Measurements from ENCODE around the gene SLX4IP.

SLX4IP gene

DNA sequence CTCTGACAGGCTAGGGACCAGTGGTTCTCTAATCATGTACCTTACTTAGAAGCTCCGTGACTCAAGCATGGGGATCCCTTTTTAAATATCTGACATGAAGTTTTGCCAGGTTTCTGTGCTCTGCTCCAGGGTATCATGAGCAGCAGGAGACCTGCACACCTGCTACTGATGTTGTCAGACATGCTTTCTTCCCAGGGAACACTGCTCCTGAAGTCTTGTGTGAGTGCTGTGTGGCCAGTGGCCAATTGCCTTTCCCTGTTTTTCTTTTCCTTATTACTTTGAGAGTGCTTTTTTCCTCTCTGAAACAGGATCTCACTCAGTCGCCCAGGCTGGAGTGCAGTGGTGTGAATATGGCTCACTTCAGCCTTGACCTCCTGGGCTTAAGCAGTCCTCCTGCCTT is 26.4 kb downstream of the SLX4IP start:
- no peak overlapping the region for H3K4me3 ChIP-seq (ENCODE audit: low read depth, low read length)
- no peak for DNase-seq (ENCODE audit: low read depth)

DNA sequence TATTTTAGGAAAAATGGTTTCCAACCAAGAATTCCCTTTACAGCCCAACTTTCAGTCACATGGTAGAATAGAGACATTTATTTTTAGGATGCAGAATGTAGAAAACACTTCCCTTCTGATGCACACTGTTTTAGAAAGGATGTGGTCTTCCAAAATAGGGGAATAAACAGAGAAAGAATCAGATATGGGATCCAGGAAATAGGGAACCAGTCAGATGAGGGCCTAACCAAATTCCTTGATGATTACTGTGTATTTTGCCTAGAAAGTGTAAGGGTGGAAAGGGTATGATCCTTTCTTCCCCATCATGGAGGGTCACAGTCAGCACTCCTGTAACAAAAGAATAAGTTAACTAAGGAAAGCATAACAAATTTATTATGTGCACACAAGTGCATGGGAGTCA is 27.4 kb downstream of the SLX4IP start:
- H3K4me3 ChIP-seq (ENCODE audit: low read depth, low read length): no peak overlapping the region
- no peak for DNase-seq (ENCODE audit: low read depth)

DNA sequence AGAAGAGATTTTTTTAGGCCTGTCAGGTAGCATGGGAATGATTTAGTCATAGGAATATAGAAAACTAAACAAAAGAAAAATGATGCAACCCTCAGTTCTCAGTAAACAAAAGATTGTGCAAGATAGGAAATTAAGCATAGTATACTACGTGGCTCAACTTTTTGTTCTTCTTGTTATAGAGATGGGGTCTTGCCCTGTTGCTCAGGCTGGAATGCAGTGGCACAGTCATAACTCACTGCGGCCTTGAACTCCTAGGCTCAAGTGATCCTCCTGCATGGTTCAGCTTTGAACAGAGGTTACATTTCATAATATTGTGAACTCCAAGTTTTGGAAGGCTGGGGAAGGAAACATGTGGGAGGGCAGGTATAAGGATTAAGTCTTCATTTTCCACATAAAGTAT is 28.5 kb downstream of the SLX4IP start:
- no peak overlapping the region for H3K4me3 ChIP-seq (ENCODE audit: low read depth, low read length)
- DNase-seq (ENCODE audit: low read depth): no peak

DNA sequence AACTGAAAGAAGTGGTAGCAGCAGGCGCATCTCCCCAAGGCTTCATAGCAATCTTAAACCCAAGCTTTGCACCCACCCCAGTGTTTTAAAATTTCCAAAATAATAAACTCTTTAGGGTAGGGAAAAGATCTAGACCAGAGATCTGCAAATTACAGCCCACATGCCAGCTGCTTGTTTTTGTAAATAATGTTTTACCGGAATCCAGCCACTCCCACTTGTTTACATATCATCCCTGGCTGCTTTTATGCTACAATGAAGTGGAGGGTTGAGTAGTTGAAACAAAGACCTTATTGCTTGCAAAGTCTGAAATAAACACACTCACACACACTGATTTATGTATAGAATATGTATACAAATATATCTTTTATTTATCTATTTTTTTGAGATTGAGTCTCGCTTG is 30.0 kb downstream of the SLX4IP start:
- H3K4me3 ChIP-seq (ENCODE audit: low read depth, low read length): no peak overlapping the region
- DNase-seq (ENCODE audit: low read depth): no peak

DNA sequence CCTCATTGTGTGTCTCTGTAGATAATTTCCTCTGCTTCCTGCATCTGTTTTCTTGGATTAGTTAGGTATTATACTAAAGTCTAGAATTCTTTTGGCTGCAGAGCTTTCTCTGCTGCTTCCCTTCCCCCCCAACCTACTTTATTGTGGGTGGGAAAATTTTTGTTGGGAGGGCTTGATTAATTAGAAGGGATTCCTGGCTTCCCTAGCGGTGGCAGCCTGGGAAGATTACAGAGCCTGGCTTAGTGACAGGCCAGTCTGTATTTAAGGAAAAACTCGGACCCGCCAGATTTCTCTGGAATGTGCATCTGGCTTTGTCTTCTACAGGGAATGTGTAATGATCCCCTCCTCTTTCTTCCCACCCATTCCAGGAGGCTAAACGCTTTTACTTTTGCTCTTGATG is 31.2 kb downstream of the SLX4IP start:
- no peak overlapping the region for H3K4me3 ChIP-seq (ENCODE audit: low read depth, low read length)
- no peak for DNase-seq (ENCODE audit: low read depth)

DNA sequence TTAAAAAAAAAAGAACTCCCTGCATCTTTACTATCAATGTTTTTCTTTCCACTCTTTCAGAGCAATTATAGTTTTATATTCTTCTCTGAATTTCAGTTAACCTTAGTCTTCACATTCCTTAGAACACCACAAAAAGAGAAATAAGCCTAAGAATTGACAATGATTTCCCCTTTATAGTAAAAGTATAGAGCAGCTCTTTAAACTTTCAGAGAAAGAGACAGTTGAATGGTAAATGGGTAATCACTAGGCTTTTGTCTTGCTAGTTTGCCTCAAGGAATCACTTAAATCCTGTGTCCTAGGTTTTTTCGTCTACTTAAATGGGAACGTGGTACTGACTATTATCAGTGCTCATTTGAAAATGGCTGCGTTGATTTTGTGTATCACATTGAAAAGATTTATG is 31.8 kb downstream of the SLX4IP start:
- no peak for DNase-seq (ENCODE audit: low read depth)
- H3K4me3 ChIP-seq (ENCODE audit: low read depth, low read length): no peak overlapping the region

DNA sequence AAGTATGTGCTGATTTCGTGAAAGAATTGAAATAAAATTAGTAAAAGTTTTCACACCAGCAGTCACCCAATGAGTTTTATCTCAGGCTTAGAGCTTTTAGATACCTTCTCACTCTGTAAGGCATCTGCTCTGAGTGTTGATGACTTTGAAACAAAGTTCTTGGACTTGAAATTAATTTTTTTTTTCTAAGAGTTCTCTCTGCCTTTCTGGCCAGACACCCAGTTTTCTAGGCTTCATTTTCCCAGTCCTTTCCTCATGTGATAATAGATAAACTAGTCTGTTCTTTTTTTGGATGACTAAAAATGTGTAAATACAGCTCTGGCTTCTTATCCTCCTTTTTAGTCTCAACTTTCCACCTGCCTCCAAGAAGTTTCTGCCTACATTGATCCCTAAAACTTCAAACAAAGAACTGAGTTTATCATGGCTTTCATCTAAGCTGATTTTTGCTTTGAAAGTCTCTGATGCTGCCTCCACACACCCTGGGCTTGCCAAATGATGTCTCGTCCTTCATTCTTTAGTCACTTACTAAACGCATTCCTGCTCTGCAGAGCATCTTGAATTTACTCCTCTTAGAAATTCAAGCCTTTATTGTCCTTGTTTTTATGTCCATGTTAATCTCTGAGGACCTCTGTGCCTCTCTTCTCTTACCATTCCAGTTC is 32.7 kb downstream of the SLX4IP start:
- no peak overlapping the region for H3K4me3 ChIP-seq (ENCODE audit: low read depth, low read length)
- no peak for DNase-seq (ENCODE audit: low read depth)

DNA sequence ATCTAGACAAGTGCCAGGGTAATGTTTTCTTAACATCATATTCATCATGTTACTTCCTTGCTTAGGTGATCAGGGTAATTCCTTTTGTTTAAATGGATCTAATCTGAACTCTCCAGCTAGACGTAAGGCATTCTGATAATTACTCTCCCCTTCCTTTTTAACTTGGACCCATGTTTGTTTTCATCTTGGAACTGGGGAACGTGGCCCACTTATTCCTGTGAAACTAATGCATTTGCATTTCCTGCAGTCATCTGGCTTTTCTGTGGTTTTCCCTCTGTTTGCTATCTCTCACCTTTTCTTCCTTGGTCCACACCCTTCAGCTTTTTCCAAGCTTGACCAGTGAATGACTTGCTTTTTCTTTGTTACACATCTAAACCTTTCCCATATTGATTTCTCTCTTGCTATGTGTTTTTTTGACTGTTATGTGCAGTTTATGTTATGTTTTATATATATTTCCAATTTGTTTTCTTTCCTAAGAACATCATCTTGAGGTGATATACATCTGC is 33.3 kb downstream of the SLX4IP start:
- DNase-seq (ENCODE audit: low read depth): no peak
- no peak overlapping the region for H3K4me3 ChIP-seq (ENCODE audit: low read depth, low read length)

DNA sequence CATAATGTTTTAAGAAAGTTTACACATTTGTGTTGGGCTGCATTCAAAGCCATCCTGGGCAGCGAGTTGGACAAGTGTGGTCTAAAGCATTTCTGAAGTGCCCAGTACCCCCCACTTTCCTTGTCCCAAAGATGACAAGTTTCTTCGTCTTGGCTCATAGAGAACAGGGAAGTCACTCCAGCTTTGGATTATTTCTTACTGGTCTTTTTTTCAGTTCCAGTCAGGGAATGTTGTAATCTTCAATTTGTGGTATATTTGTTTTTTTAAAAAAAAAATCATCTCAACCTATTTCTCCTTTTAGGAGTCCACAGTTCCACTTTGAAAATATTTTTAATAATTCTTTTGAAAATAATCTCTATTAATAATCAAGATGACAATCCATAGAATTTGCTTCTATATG is 34.0 kb downstream of the SLX4IP start:
- no peak for DNase-seq (ENCODE audit: low read depth)
- H3K4me3 ChIP-seq (ENCODE audit: low read depth, low read length): no peak overlapping the region

DNA sequence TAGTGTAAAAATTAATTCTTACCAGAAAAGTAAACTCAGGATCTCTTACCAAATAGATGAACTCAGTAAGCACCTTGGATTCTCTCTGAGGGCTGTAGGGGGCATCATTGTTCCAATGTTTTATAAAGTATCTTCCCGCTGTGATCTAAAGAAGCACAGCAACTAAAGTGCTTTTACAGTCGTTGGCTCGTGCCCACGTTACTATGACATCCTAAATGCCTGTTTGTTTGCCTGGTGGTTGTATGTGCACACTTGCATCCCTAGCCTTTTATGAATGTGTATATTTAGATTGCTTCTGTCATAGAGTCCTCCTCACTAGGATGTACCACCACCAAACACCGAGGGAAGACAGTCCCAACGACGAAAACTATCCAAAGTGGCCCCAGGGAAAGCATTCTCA is 34.5 kb downstream of the SLX4IP start:
- no peak overlapping the region for H3K4me3 ChIP-seq (ENCODE audit: low read depth, low read length)
- DNase-seq (ENCODE audit: low read depth): peak; percentile 72

DNA sequence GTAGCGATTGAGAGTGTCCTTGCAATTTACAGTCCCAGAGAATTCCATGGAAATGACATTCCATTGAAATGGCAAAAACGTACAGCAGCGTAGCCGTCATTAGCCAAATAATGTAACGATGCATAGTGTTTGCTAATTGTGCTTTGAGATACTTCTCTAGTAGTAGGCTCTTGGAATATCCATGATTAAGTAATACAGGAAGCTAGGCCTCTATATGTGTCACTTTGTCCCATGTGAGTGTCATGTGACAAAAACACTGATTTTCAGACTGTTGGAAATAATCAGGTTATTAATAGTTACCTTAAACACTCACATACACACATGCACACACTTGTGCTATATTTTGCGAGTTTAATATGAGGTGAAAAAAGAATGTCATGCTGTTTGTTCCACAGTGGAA is 35.2 kb downstream of the SLX4IP start:
- no peak for DNase-seq (ENCODE audit: low read depth)
- no peak overlapping the region for H3K4me3 ChIP-seq (ENCODE audit: low read depth, low read length)

DNA sequence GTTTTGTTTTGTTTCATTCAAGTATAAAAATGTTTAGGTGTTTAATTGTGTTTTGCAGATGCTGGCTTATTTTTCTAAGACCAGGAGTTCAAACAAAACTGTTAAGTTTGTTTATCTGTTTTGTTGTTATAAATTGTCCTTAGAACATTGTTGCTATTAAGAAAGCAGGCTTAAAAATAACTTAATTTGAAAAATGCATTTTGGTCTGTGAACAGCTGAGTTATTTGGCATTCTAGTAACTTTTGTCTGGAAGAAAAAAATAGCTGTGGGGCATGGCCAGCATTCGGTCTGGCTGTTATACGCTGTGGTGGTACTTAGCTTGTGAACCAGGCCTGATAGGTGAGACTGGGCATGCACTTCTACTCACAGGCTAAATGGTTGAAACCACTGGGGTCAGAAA is 37.8 kb downstream of the SLX4IP start:
- no peak for DNase-seq (ENCODE audit: low read depth)
- no peak overlapping the region for H3K4me3 ChIP-seq (ENCODE audit: low read depth, low read length)

DNA sequence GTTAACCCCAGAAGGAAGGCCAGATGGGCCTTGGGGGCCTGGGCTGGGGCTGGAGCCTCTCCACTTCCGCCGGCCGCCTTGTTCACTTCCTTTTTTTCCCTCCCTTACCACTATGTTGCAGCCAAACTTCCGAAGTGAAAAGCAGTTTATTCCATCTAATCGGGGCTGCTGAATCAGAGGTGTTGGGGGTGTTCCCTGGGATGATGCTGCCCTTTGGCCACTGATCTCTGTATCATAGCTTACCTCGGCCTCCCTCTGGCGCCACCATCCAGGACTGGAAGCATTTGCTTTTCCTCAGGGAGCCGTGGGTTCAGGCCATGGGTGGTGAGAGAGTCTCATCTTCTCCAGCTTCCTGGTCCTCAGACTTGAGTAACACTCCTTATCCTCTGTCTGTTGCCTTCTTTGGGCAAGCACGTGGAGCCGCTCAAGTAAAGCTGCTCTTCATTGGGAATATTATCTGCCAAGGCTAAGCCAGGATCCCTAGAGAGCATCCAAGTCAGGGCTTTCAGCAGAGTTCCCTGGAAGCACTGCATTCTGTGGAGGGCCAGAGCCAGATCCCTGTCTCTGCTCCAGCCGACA is 39.6 kb downstream of the SLX4IP start:
- no peak for DNase-seq (ENCODE audit: low read depth)

DNA sequence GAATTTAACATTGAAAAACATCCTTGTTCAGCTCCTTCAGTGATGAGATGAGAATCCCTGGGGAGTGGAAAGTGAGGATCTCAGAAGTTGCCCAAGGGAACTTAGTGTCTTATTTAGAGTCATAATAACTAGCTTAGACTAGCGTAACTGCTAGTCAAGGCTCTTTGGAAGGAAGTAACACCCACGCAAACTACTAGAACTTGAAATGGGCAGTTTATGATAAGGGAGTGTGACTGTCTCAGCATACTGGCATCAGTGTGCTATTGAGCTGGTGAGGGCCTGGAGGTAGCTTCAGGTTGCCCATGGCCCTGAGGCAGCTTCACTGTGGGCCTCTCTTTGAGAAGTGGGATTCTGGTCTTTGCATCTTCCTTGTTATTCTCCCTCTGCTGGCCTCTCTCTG is 40.1 kb downstream of the SLX4IP start:
- no peak overlapping the region for H3K4me3 ChIP-seq (ENCODE audit: low read depth, low read length)
- no peak for DNase-seq (ENCODE audit: low read depth)

More for the DNA sequence above, 39.6 kb downstream of the SLX4IP start:
- no peak overlapping the region for H3K4me3 ChIP-seq (ENCODE audit: low read depth, low read length)

DNA sequence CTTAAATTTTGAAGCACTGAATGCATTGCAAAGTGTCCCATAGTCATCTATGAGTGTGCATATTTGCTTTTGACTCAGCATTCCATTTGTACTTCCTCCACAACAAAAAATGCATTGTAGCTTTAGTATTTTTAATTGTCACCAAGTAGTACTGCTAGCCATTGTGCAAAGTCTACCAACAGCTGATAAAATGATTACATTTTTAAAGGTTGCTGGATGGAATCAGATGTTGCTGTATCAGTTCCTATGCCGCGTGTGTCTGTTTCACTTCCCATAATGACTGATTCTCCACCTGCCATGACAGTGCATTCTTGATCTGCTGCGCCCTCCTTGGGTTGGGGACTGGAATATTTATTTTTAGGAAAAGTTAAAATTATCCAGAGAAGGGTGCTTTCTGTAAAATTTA is 41.2 kb downstream of the SLX4IP start:
- no peak overlapping the region for H3K4me3 ChIP-seq (ENCODE audit: low read depth, low read length)
- no peak for DNase-seq (ENCODE audit: low read depth)

DNA sequence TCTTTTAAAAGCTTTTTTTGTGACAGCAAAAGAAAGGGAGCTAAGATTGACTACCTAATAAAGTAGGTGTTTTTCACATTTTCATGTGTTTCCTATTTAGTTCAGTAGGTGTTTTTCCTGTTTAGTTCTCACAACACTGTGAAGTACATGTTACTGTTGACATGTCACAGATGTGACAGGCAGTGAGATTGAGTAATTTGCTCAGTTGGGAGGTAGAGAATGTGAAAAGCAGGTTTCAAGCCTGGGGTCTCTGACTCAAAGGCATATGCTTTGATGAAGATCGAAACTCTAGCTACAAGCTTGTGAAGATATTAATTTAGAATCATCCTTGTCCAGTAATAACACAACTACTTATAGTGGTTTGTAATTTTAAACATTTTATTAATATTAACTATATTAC is 43.1 kb downstream of the SLX4IP start:
- DNase-seq (ENCODE audit: low read depth): no peak
- H3K4me3 ChIP-seq (ENCODE audit: low read depth, low read length): no peak overlapping the region

DNA sequence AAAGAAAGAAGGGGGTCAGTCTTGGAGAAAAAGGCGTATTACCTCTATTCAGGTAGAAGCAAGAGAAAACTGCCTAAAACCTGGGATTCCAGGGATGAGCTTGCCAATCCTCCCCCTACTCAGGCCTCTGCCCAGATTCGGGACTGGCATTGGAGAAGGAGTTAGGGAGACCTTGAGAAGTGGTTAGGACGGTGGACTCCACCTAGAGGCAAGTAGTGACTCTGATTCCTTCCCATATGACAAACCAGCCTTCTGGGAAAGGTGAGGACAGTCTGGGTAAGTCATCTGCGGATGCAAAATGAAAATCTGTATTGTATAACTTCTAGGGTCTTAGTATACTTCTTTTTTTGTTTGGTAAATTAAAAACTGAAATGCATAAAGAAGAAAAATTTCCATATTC is 43.8 kb downstream of the SLX4IP start:
- no peak overlapping the region for H3K4me3 ChIP-seq (ENCODE audit: low read depth, low read length)
- no peak for DNase-seq (ENCODE audit: low read depth)

DNA sequence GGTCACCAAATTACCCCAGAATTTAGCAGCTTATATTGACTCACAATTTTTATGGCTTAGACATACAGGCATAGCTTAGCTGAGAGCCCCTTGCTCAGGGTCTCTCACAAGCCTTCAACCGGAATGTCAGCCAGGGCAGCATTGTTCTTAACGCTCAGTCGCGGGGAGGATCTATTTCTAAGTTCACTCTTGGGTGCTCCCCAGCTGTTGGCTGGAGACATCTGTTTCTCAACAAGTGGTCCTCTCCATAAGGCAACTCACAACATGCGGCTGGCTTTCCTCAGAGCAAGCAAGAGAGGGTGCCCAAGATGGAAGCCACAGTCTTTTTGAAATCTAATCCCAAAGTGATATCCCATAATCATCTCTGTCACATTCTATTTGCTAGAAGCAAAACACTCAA is 46.6 kb downstream of the SLX4IP start:
- H3K4me3 ChIP-seq (ENCODE audit: low read depth, low read length): no peak overlapping the region
- no peak for DNase-seq (ENCODE audit: low read depth)

DNA sequence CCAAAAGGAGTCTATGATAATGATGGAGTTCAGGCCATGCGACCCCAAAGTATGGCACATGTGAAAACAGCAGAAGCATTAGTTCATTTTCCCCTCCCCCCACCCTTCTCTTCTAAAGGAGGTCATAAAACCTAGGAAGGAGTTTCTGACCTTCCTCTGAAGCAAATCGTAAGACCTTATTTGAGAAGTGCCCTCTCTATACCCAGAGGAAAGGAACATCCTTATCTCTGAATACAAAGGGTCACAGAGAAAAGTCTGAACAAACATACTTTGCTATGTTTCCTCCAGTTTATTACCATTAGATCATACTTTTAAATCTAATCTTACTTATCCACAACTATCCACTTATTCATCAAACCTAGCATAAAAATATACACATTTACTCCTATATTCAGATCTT is 48.6 kb downstream of the SLX4IP start:
- DNase-seq (ENCODE audit: low read depth): no peak

DNA sequence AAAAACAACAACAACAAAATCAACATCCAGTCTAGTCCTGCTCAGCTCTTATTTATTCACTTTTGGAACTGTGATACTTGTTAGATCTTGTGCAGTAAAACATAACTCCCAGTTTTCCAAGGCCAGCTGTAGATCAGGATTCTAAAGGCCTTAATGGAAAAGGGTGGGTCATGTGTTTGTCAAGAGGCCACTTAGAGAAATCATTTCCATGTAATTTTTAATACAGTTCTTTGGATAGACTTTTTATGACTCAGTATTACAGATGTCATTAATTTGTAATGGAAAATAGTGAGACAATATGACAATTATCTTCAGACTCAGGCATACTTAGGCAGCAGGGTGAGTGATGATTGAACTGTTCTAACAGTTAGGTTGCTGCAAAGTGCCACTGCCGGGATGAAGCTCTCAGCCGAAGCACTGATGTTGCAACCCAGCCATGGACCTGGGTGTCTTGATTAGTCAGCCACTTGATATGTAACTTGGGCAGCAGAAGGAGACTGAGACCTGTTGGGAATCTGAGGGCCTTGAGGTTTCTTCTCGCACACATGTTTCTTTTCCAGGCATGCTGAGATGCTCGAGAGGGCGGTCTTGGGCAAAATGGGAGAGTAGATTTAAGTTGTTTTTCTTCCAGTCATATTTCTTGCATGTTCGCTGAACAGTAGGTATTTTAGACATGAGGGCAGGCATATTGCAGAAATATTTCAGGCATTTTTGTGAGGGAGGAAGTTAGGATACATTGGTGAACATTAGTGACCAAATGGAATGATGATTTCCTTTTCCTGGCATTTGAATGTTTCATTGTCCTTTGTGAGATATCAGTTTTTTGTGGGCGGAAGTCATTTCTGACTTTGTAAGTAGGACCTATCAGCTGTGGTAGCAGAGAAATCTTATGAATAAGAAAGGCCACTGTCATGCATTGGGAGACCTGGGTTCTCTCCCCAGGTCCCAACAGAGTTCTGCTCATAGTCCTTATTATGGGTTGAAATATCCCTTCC is 52.3 kb downstream of the SLX4IP start:
- H3K4me3 ChIP-seq (ENCODE audit: low read depth, low read length): no peak overlapping the region
- no peak for DNase-seq (ENCODE audit: low read depth)

More for the DNA sequence above, 48.6 kb downstream of the SLX4IP start:
- H3K4me3 ChIP-seq (ENCODE audit: low read depth, low read length): no peak overlapping the region

Data from skeletal muscle cell (primary cell).